ENCODE data around the gene CAMTA1. TPM values are rescaled to one million over a fixed set of nuclear protein-coding genes. Genes with fewer than 3 reads are reported as not detected.

CAMTA1 gene
- total RNA-seq, 1 donor: 56.1 TPM

DNA sequence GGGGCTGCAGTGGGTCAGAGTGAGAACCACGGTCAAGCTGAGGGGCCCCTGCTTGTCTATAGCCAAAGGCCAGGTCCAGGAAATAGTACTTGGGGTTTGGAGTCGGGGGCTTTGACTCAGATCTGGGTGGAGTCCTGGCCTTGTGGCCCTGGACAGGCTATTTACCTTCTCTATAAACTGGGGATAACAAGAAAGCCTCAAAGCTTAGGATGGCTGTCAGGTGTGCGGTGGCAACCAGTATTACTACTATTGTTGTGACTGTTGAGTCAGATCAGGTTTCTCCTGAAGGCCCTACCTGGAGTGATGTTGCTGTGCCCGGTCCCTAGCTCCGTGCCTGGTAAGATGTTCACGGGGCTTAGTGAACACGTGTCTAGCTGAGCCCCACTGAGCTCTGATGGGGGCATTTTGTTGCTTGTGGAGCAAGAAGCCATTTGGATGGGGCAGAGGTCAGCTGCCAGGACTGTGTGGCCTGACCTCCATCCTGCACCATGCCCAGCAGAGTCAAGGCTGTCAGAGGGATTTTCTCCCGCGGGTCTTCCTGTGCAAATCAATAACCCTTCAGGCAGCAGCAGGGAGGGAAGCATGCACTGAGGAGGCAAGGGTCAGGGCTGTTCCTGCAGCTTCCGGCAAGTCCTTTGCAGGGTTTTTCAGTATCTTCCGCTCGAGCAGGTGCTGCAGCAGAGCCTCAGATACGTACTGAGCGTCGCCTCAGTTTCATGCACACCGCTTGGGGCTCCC lies 170.3 kb downstream of the CAMTA1 start:
- DNase-seq (ENCODE audit: low read depth): no peak

DNA sequence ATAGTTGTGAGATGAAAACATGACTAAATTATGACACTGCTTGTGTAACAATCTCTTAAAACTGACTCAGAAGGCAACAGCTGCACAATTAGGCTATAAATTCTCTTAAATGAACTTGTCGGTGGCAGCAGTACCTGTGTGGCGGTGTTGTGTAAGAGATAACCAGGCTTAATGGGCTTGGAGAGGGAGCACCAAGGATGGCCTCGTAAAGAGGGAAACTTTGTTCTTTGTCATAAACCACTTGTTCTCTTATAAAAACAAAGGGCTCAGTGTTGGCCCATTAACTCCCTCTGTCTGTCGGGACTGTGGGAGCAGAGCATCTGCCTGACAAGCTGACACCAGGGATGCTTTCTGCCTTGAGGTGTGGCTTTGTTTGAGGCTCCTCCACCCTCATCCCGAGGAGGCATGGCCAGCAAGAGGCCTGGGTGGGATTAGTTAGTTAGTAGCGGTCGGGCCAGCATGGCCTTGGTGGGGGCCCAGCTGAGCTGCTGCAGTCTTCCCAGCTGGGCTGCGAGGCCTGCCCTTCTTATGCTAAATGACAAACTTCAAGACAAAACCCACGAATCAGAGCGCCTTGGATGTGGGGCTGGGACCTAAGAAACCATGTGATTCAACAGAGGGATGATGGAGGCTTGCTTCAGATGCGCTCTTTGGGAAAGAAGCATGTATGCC lies 171.4 kb downstream of the CAMTA1 start:
- TF ChIP-seq, protein P1, sequence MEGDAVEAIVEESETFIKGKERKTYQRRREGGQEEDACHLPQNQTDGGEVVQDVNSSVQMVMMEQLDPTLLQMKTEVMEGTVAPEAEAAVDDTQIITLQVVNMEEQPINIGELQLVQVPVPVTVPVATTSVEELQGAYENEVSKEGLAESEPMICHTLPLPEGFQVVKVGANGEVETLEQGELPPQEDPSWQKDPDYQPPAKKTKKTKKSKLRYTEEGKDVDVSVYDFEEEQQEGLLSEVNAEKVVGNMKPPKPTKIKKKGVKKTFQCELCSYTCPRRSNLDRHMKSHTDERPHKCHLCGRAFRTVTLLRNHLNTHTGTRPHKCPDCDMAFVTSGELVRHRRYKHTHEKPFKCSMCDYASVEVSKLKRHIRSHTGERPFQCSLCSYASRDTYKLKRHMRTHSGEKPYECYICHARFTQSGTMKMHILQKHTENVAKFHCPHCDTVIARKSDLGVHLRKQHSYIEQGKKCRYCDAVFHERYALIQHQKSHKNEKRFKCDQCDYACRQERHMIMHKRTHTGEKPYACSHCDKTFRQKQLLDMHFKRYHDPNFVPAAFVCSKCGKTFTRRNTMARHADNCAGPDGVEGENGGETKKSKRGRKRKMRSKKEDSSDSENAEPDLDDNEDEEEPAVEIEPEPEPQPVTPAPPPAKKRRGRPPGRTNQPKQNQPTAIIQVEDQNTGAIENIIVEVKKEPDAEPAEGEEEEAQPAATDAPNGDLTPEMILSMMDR (IDR thresholded peaks at IDR 0.05; ENCODE audit: insufficient read depth, low read depth, low read length): no peak
- no peak overlapping the region for H3K4me3 ChIP-seq (ENCODE audit: low read depth, low read length)
- peak; percentile 34 for DNase-seq (ENCODE audit: low read depth)

More for the DNA sequence above, 170.3 kb downstream of the CAMTA1 start:
- H3K4me3 ChIP-seq (ENCODE audit: low read depth, low read length): no peak overlapping the region
- TF ChIP-seq, protein P1 (IDR thresholded peaks at IDR 0.05; ENCODE audit: insufficient read depth, low read depth, low read length): no peak

DNA sequence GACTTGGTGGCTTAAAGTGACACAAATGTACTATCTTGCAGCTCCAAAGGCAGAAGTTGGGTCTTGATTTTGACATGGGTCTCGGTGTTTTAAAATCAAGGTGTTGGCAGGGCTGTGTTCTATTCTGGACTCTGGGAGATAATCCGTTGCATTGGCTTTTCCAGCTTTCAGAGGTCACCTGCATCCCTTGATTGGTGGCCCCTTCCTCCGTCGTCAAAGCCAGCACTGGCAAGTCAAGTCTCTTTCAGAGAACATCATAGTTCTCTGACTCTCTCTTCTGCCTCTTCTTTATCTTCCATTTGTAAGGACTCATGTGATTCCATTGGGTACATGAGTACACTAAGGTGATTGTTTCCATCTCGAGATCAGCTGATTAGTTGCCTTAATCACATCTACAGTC lies 172.1 kb downstream of the CAMTA1 start:
- TF ChIP-seq, protein P1 (IDR thresholded peaks at IDR 0.05; ENCODE audit: insufficient read depth, low read depth, low read length): no peak
- DNase-seq (ENCODE audit: low read depth): no peak
- no peak overlapping the region for H3K4me3 ChIP-seq (ENCODE audit: low read depth, low read length)

DNA sequence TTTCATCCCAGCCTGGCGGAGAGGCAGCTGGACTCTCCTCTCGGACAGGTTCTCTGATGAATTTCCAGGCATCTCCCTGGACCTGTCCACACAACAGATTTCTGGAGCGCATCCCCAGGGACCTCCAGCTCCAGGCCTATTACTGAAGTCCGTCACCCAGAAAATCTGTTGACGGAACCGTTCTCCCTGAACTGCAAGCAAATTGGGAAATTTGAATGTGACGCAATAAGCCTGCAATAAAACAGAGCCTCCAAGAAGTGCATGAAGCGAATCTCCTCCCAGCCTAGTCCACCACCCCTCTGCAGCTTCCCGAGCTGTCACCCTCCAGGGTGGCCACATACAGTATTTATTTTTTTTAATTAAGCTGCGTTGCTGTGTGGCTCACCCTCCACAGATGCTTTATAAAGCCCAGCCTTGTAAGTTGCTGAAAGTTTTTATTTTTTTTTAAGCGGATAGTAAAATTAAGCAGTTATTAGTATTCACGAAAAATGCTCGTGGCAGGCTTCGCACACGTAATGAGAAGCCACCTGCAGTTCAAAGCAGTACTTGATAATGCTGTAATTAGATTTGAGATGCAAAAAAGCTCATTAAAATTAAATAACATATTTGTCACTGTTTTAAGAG lies 173.3 kb downstream of the CAMTA1 start:
- TF ChIP-seq, protein P1 (IDR thresholded peaks at IDR 0.05; ENCODE audit: insufficient read depth, low read depth, low read length): no peak
- no peak overlapping the region for H3K4me3 ChIP-seq (ENCODE audit: low read depth, low read length)
- DNase-seq (ENCODE audit: low read depth): peak; percentile 85

DNA sequence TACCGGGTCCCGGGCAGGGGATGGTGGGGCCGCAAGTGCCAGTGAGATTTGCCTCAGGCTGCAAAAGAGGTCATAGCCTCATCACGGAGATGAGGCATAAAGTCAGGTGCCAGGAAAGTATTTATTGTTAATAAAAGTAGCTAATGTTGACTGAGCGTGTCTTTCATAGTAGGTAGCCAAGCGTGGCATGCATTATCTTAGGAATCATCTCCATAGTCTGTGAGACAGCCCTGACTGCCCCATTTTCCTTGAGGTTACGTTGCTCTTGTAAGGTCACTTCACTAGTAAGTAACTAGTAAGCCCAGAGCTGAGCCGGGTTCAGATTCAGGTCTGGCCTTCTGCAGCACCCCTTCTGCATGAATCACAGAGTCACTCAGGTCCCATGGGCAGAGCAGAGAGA lies 174.2 kb downstream of the CAMTA1 start:
- no peak for DNase-seq (ENCODE audit: low read depth)
- H3K4me3 ChIP-seq (ENCODE audit: low read depth, low read length): no peak overlapping the region
- TF ChIP-seq, protein P1 (IDR thresholded peaks at IDR 0.05; ENCODE audit: insufficient read depth, low read depth, low read length): no peak

DNA sequence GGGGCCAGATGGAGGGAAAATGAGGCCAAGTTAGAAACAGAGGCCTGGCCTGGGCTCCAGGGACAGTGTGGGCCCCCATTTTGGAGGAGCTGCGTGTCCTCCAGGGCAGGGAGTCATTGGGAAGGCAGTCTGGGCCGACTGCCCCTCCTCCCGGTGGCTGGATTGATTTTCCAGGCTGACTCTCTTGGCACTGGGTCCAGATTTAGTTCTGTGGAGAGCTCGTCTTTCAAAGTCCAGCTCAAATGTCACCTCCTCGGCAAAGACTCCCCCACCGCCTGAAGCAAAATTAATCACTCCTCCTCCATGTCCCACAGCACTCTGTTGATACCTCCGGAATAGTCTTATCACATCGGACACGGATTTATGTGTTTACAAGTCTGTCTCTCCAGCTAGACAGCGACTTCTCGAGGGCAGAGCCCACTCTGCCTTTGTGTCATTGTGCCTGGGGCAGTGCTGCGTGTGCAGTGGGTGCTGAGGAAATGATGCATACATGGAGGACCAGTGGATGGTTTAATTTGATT lies 175.1 kb downstream of the CAMTA1 start:
- peak; percentile 48 for DNase-seq (ENCODE audit: low read depth)
- TF ChIP-seq, protein P1 (IDR thresholded peaks at IDR 0.05; ENCODE audit: insufficient read depth, low read depth, low read length): no peak
- no peak overlapping the region for H3K4me3 ChIP-seq (ENCODE audit: low read depth, low read length)

All from fibroblast of villous mesenchyme (primary cell).